Tibial nerve (tissue), 4 donors: ENCODE measurements around the gene TPRN.

Experiments used
- CTCF ChIP-seq, 5 experiments: fragments of 200-600 bp in 3 of 5; fragments of 450-650 bp in 2 of 5; sonication (generic) in 3 of 5; IDR thresholded peaks; one replicate each; pipeline ENCODE4 v1.5.1; 2016 to 2019; ENCODE audit warnings: antibody characterized with exemption in 5 of 5, mild to moderate bottlenecking in 3 of 5, moderate library complexity in 2 of 5
- EP300 ChIP-seq, 2 donors: sonication (generic); formaldehyde crosslinking; IDR thresholded peaks; one replicate each; pipeline ENCODE4 v1.6.1; 2017; ENCODE audit warnings: antibody characterized with exemption in 2 of 2, mild to moderate bottlenecking in 1 of 2
- POLR2A ChIP-seq, 2 donors: fragments of 450-650 bp; IDR thresholded peaks; one replicate each; pipeline ENCODE4 v1.6.1; 2017; ENCODE audit warnings: antibody characterized with exemption in 2 of 2, mild to moderate bottlenecking in 2 of 2, moderate library complexity in 2 of 2

DNA sequence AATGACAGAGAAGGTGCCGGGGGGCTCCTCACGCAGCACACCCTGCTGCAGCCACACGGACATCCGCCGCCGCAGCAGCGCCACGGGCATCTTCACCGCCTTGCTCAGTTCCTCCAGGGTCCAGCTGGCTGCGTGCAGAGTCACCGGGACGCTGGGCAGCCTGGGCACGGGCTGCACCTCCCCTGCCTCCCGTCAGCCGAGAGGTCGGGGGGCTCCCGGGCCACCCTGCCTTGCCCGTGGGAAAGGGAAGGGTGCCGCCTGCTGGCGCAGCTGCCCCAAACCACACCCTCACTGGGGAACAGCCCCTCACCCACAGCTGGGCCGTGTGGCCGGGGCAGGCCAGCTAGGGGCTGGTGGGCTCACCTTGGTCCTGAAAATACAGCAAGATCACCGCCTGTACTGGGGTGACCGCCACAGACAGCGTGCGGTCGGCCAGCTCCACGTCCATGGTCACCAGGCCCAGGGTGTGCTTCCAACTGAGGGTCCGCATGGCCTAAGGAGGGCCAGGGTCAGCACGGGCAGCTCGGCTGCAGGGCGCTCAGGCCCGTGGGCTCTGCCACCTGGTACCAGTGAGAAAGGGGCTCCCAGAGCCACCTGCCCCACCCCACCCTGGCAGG lies 25.1 kb downstream of the TPRN start:
- no peak for TF ChIP-seq POLR2A (IDR thresholded peaks at IDR 0.05)
- no peak for TF ChIP-seq CTCF (IDR thresholded peaks at IDR 0.05)
- no peak for TF ChIP-seq EP300 (IDR thresholded peaks at IDR 0.05)
